GM23248 (cell line): Measurements from ENCODE around the gene TMEM187.

Source experiments
- EZH2 ChIP-seq: fragments of 200-600 bp; sonication (generic); IDR thresholded peaks from 2 replicates; pipeline ENCODE4 v1.6.1; 2018; ENCODE audit warnings: antibody characterized with exemption, mild to moderate bottlenecking; ENCODE audit not compliant: insufficient read depth, poor library complexity, severe bottlenecking
- EZH2phosphoT487 ChIP-seq: fragments of 200-600 bp; sonication (generic); IDR thresholded peaks from 2 replicates; pipeline ENCODE4 v1.6.1; 2018; ENCODE audit warnings: antibody characterized with exemption, moderate library complexity, mild to moderate bottlenecking, low read depth; ENCODE audit not compliant: insufficient read depth

GRCh38 chrX:153967536-153968224, 4.9 kb upstream of the TMEM187 start:
- no peak for TF ChIP-seq EZH2
- TF ChIP-seq EZH2phosphoT487: no peak
